H9 (cell line): Measurements from ENCODE around the gene SCEL. TPM values are rescaled to one million over a fixed set of nuclear protein-coding genes. Genes with fewer than 3 reads are reported as not detected.

Experiments
- DNase-seq: peaks from one replicate; pipeline ENCODE4 v3.0.0-alpha.2; 2017
- H2AFZ ChIP-seq: one replicate; pipeline ENCODE4 v1.6.1; 2013; ENCODE audit warnings: mild to moderate bottlenecking, low read length, control low read depth, moderate library complexity
- H2AK5ac ChIP-seq: 2 replicates; pipeline ENCODE4 v1.6.1; 2013; ENCODE audit warnings: low read length, control low read depth, mixed read lengths; ENCODE audit not compliant: insufficient read length
- H2BK120ac ChIP-seq: one replicate; pipeline ENCODE4 v1.6.1; 2013; ENCODE audit warnings: low read depth, mild to moderate bottlenecking, low read length, control low read depth, inconsistent platforms; ENCODE audit not compliant: poor library complexity, severe bottlenecking
- H2BK12ac ChIP-seq: 2 replicates; pipeline ENCODE4 v1.6.1; 2013; ENCODE audit warnings: low read length, control low read depth, mixed read lengths, low read depth; ENCODE audit not compliant: insufficient read length
- H2BK15ac ChIP-seq: 2 replicates; pipeline ENCODE4 v1.6.1; 2013; ENCODE audit warnings: low read depth, low read length, control low read depth
- H2BK20ac ChIP-seq: one replicate; pipeline ENCODE4 v1.6.1; 2013; ENCODE audit warnings: low read depth, mild to moderate bottlenecking, low read length, control low read depth, inconsistent platforms; ENCODE audit not compliant: poor library complexity, severe bottlenecking
- H2BK5ac ChIP-seq: 2 replicates; pipeline ENCODE4 v1.6.1; 2013; ENCODE audit warnings: low read length, control low read depth, mixed read lengths; ENCODE audit not compliant: insufficient read length
- H3K14ac ChIP-seq: 2 replicates; pipeline ENCODE4 v1.6.1; 2013; ENCODE audit warnings: low read length, control low read depth; ENCODE audit not compliant: insufficient read depth
- H3K18ac ChIP-seq: 2 replicates; pipeline ENCODE4 v1.6.1; 2013; ENCODE audit warnings: low read depth, mild to moderate bottlenecking, mixed read lengths, low read length, control low read depth; ENCODE audit not compliant: insufficient read length
- H3K23ac ChIP-seq: 2 replicates; pipeline ENCODE4 v1.6.1; 2013; ENCODE audit warnings: low read length, control low read depth, mixed read lengths, low read depth; ENCODE audit not compliant: insufficient read length
- H3K23me2 ChIP-seq: 2 replicates; pipeline ENCODE4 v1.6.1; 2013; ENCODE audit warnings: low read depth, mild to moderate bottlenecking, mixed read lengths, low read length, control low read depth; ENCODE audit not compliant: insufficient read length, poor library complexity, severe bottlenecking
- H3K27ac ChIP-seq: 2 replicates; pipeline ENCODE4 v1.5.1; 2013; ENCODE audit warnings: low read length, control low read depth, mixed read lengths, low read depth; ENCODE audit not compliant: insufficient read length
- H3K27me3 ChIP-seq: 2 replicates; pipeline ENCODE4 v1.6.1; 2013; ENCODE audit warnings: low read length, control low read depth, inconsistent platforms; ENCODE audit not compliant: insufficient read depth
- H3K4ac ChIP-seq: 2 replicates; pipeline ENCODE4 v1.6.1; 2013; ENCODE audit warnings: low read depth, mild to moderate bottlenecking, control low read depth, inconsistent platforms, low read length, moderate library complexity
- H3K4me1 ChIP-seq: 2 replicates; pipeline ENCODE4 v1.6.1; 2013; ENCODE audit warnings: low read length, control low read depth, inconsistent platforms; ENCODE audit not compliant: insufficient read depth
- H3K4me2 ChIP-seq: 2 replicates; pipeline ENCODE4 v1.6.1; 2013; ENCODE audit warnings: low read length, control low read depth, mixed read lengths; ENCODE audit not compliant: insufficient read length, insufficient read depth
- H3K56ac ChIP-seq: 2 replicates; pipeline ENCODE4 v1.6.1; 2013; ENCODE audit warnings: low read depth, mild to moderate bottlenecking, mixed read lengths, low read length, control low read depth; ENCODE audit not compliant: insufficient read length
- H3K79me1 ChIP-seq: 2 replicates; pipeline ENCODE4 v1.6.1; 2013; ENCODE audit warnings: low read depth, mild to moderate bottlenecking, moderate library complexity, low read length, control low read depth, inconsistent platforms; ENCODE audit not compliant: insufficient read depth, poor library complexity, severe bottlenecking
- H3K79me2 ChIP-seq: 2 replicates; pipeline ENCODE4 v1.6.1; 2013; ENCODE audit warnings: low read length, control low read depth, inconsistent platforms; ENCODE audit not compliant: insufficient read depth
- H3K9ac ChIP-seq: 2 replicates; pipeline ENCODE4 v1.6.1; 2013; ENCODE audit warnings: low read length, control low read depth, mixed read lengths; ENCODE audit not compliant: insufficient read length; ENCODE audit errors: extremely low read depth
- H3K9me3 ChIP-seq: one replicate; pipeline ENCODE4 v1.6.1; 2013; ENCODE audit warnings: low read depth, low read length, inconsistent platforms; ENCODE audit not compliant: control insufficient read depth
- H3T11ph ChIP-seq: one replicate; pipeline ENCODE4 v1.6.1; 2013; ENCODE audit warnings: mild to moderate bottlenecking, low read length, control low read depth, inconsistent platforms
- H4K20me1 ChIP-seq: one replicate; pipeline ENCODE4 v1.6.1; 2013; ENCODE audit not compliant: control insufficient read depth, insufficient read length, insufficient read depth
- H4K5ac ChIP-seq: 2 replicates; pipeline ENCODE4 v1.6.1; 2013; ENCODE audit warnings: low read depth, mild to moderate bottlenecking, mixed read lengths, low read length, control low read depth; ENCODE audit not compliant: insufficient read length
- H4K8ac ChIP-seq: replicated peaks from 2 replicates; pipeline ENCODE4 v1.6.1; 2013; ENCODE audit warnings: low read length, control low read depth, mixed read lengths, low read depth; ENCODE audit not compliant: insufficient read length
- H4K91ac ChIP-seq: 2 replicates; pipeline ENCODE4 v1.6.1; 2013; ENCODE audit warnings: low read depth, mild to moderate bottlenecking, moderate library complexity, mixed read lengths, low read length, control low read depth; ENCODE audit not compliant: insufficient read length
- H3K27ac Mint-ChIP-seq, 3 experiments: 2 replicates in 2 of 3; 3 replicates in 1 of 3; pipeline ENCODE4 v1.8.0; 2020 to 2021; ENCODE audit warnings: mixed read lengths in 3 of 3, mild to moderate bottlenecking in 1 of 3, moderate library complexity in 1 of 3
- H3K27me3 Mint-ChIP-seq: 2 replicates; pipeline ENCODE4 v1.8.0; 2021; ENCODE audit warnings: low read depth, mild to moderate bottlenecking, moderate library complexity, mixed read lengths
- H3K36me3 Mint-ChIP-seq, 3 experiments: 2 replicates in 2 of 3; 3 replicates in 1 of 3; pipeline ENCODE4 v1.8.0; 2020 to 2021; ENCODE audit warnings: low read depth in 3 of 3, mixed read lengths in 3 of 3; ENCODE audit not compliant: insufficient read depth in 1 of 3
- H3K4me1 Mint-ChIP-seq, 2 experiments: 2 replicates each; pipeline ENCODE4 v1.8.0; 2020; ENCODE audit warnings: mixed read lengths in 2 of 2
- H3K4me3 Mint-ChIP-seq, 2 experiments: 2 replicates in 1 of 2; 3 replicates in 1 of 2; pipeline ENCODE4 v1.8.0; 2020 to 2021; ENCODE audit warnings: mild to moderate bottlenecking in 2 of 2, mixed read lengths in 2 of 2, moderate library complexity in 1 of 2
- H3K9me3 Mint-ChIP-seq, 2 experiments: 2 replicates in 1 of 2; 3 replicates in 1 of 2; pipeline ENCODE4 v1.8.0; 2020; ENCODE audit warnings: mild to moderate bottlenecking in 2 of 2, mixed read lengths in 2 of 2, moderate library complexity in 1 of 2
- WGBS: extraction: QIAGEN DNeasy Blood & Tissue Kit; methylation state at CpG from one replicate; pipeline ENCODE4 v1.1.7; 2013; ENCODE audit warnings: missing lambda C conversion rate, low lambda C conversion rate, mixed read lengths; ENCODE audit not compliant: insufficient read length; ENCODE audit errors: extremely low coverage; 5-methylcytosine and 5-hydroxymethylcytosine counted together
- total RNA-seq: library from RNA; stranded (reverse); gene quantifications from 2 replicates; pipeline ENCODE4 v1.2.1, GENCODE V29; 2021
- TF ChIP-seq, protein P1 (sequence below): fragments of 200-600 bp; sonication (generic); conservative IDR thresholded peaks from 3 replicates; pipeline ENCODE4 v1.8.0; 2021; ENCODE audit warnings: antibody characterized with exemption, mild to moderate bottlenecking

The SCEL gene
- total RNA-seq, 1 experiment from 2014 or later = not detected

DNA sequence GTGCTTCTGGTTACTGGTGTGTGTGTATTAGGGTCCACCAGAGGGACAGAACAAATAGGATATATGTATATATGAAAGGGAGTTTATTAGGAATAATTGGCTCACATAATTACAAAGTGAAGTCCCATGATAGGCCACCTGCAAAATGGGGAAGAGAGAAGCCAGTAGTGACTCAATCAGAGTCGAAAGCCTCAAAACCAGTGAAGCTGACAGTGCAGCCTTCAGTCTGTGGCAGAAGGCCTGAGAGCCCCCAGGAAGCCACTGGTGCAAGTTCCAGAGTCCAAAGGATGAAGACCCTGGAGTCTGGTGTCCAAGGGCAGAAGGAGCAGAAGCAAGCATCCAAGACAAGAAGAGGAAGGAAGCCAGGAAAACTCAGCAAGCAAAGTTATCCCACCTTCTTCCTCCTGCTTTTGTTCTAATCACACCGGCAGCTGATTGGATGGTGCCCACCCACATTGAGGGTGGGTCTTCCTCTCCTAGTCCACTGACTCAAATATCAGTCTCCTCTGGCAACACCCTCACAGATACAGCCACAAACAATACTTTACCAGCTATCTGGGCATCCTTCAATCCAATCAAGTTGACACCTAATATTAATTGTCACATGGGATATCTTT is 21.7 kb upstream of the SCEL start:
- Histone ChIP-seq H3K9me3 (no peaks in the 10 kb centered on the region), H2BK5ac (no peak overlapping the region), H3K14ac (no peak overlapping the region), H3K56ac (no peak overlapping the region), H2AFZ (peak overlapping the region; percentile 32), H4K20me1 (no peaks in the 10 kb centered on the region), H3K4me1 (no peaks in the 10 kb centered on the region), H2AK5ac (no peak overlapping the region), H3K18ac (no peak overlapping the region), H3T11ph (no peak overlapping the region), H3K4me2 (no peak overlapping the region), H2BK12ac (no peak overlapping the region), H3K23ac (no peak overlapping the region), H2BK20ac (no peak overlapping the region), H3K23me2 (no peaks in the 10 kb centered on the region), H3K4ac (no peak overlapping the region), H3K79me2 (no peaks in the 10 kb centered on the region), H2BK15ac (no peak overlapping the region), H2BK120ac (no peak overlapping the region), H3K27me3 (no peaks in the 10 kb centered on the region), H4K91ac (no peak overlapping the region), H4K5ac (no peak overlapping the region), H3K79me1 (no peaks in the 10 kb centered on the region), H3K27ac (no peak overlapping the region), H3K9ac (no peak overlapping the region), H4K8ac (no peak overlapping the region)
- H3K27me3 Mint-ChIP-seq = no peaks in the 10 kb centered on the region
- no peak for DNase-seq
- WGBS = no CpG with 5 or more reads among the region's 2 CpGs
- H3K4me1 Mint-ChIP-seq = peaks cover 4 to 9% of the 10 kb centered on the region in 2 experiments; a peak in 3 of 4 replicates
- no peak overlapping the region for H3K27ac Mint-ChIP-seq
- H3K4me3 Mint-ChIP-seq = no peak overlapping the region
- H3K36me3 Mint-ChIP-seq = no peaks in the 10 kb centered on the region
- H3K9me3 Mint-ChIP-seq = no peaks in the 10 kb centered on the region
- TF ChIP-seq, protein P1, sequence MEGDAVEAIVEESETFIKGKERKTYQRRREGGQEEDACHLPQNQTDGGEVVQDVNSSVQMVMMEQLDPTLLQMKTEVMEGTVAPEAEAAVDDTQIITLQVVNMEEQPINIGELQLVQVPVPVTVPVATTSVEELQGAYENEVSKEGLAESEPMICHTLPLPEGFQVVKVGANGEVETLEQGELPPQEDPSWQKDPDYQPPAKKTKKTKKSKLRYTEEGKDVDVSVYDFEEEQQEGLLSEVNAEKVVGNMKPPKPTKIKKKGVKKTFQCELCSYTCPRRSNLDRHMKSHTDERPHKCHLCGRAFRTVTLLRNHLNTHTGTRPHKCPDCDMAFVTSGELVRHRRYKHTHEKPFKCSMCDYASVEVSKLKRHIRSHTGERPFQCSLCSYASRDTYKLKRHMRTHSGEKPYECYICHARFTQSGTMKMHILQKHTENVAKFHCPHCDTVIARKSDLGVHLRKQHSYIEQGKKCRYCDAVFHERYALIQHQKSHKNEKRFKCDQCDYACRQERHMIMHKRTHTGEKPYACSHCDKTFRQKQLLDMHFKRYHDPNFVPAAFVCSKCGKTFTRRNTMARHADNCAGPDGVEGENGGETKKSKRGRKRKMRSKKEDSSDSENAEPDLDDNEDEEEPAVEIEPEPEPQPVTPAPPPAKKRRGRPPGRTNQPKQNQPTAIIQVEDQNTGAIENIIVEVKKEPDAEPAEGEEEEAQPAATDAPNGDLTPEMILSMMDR = no peak
